Activated CD4-positive, alpha-beta T cell treated with anti-CD3 and anti-CD28 coated beads, Interleukin-2, amount 50 U/mL, for 4 hours (primary cell): Measurements from ENCODE around the gene TTYH1.

ENCODE experiments used
- DNase-seq, 2 experiments: peaks; one replicate each; pipeline ENCODE4 v3.0.0-alpha.2; 2020

TTYH1 gene

DNA sequence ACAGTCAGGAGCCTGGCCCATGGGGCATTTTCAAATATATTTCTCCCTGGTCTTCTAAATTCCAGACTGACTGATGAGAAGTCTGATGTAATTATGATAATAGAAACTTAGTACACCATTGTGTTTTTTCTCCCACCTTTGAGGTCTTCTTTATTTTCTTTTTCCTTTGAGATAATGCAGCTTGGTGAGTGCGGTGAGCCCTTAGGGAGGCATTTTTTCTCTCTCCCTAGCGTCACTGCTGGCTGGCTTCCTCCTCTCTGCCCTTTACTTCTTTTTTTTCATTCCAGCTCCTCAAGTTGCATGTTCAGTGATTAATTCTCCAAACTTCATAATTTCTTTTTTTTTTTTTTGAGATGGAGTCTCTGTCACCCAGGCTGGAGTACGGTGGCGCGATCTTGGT, 70.6 kb downstream of the TTYH1 start:
- DNase-seq = no peak
